Adipocyte (in vitro differentiated cells): ENCODE results near the gene SLC5A4.

Experiments used
- DNase-seq: peaks from one replicate; pipeline ENCODE4 v3.0.0-alpha.2; 2015; ENCODE audit warnings: low read depth
- H3K27me3 ChIP-seq: replicated peaks from 2 replicates; pipeline ENCODE4 v1.7.0; 2013; ENCODE audit warnings: mild to moderate bottlenecking, low read length, moderate library complexity; ENCODE audit not compliant: control insufficient read depth, insufficient read depth
- H3K36me3 ChIP-seq: 2 replicates; pipeline ENCODE4 v1.7.0; 2013; ENCODE audit warnings: low read length, mild to moderate bottlenecking, moderate library complexity; ENCODE audit not compliant: control insufficient read depth, insufficient read depth, severe bottlenecking
- H3K4me1 ChIP-seq: 2 replicates; pipeline ENCODE4 v1.7.0; 2013; ENCODE audit warnings: mild to moderate bottlenecking, low read length, moderate library complexity; ENCODE audit not compliant: control insufficient read depth, insufficient read depth
- H3K4me3 ChIP-seq: 2 replicates; pipeline ENCODE4 v1.7.0; 2013; ENCODE audit warnings: mild to moderate bottlenecking, low read length, moderate library complexity
- H3K9ac ChIP-seq: 2 replicates; pipeline ENCODE4 v1.7.0; 2013; ENCODE audit warnings: mild to moderate bottlenecking, low read length, moderate library complexity
- H3K9me3 ChIP-seq: 2 replicates; pipeline ENCODE4 v1.7.0; 2013; ENCODE audit warnings: mild to moderate bottlenecking, low read length, moderate library complexity; ENCODE audit not compliant: control insufficient read depth

SLC5A4 gene

DNA sequence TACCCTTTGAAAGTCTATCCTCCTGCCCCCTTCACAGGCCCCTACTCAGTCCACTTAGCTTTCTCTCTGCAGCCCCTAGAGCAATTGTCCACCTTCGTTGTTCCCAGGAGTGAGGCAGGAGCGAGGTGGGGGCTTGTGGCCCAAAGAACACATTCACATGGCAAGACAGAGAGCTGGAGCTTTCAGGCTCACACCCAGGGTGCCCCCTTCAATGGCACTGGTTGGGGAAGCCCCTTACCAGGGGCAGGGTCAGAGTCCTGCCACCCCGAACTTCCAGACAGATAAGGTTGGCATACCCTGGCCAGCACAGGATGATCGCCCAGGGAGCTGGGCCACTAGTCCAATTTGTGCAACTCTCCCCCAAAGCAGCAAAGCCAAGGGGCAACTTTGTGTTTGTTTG lies 6.2 kb upstream of the SLC5A4 start:
- Histone ChIP-seq H3K9me3 (no peaks in the 10 kb centered on the region), H3K27me3 (peaks cover 21% of the 10 kb centered on the region), H3K4me1 (no peaks in the 10 kb centered on the region), H3K9ac (no peak overlapping the region), H3K4me3 (no peak overlapping the region), H3K36me3 (no peaks in the 10 kb centered on the region)
- DNase-seq, result no peak

DNA sequence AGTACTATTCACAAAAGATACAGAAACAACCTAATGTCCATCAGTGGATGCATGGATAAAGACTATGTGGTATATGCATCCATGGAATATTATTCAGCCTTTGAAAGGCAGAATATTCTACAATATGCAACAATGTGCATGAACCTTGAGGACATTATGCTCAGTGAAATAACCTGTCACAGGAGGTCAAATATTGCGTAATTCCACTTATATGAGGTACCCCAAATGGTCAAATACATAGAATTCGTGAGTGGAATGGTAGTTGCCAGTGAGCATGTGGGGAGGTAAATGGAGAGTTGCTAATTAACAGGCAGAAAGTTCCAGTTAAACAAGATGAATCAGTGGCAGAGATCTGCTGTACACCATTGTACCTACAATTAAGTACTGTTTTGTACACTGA lies 3.6 kb upstream of the SLC5A4 start:
- no peaks in the 10 kb centered on the region for H3K36me3 ChIP-seq
- DNase-seq, result no peak
- peaks cover 24% of the 10 kb centered on the region for H3K27me3 ChIP-seq
- no peak overlapping the region for H3K9ac ChIP-seq
- no peaks in the 10 kb centered on the region for H3K4me1 ChIP-seq
- H3K4me3 ChIP-seq, result no peak overlapping the region
- H3K9me3 ChIP-seq, result no peaks in the 10 kb centered on the region

DNA sequence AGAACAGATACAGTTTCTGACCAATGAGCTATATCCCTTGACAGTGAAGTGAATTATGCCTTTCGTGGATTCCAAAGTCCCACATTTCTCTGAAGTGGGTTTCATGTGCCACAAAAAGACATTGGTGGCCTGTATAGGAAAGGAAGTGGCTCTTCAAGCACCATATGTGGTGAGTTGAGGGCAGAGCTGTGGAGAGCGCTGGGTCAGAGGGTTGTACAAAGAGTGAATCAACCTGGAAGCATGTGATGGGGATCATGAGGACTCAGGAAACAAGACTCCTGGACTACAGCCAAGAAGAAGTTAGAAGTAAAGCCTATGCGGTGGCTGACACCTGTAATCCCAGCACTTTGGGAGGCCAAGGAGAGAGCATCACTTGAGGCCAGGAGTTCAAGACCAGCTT lies 579 bp upstream of the SLC5A4 start:
- no peak for DNase-seq
- H3K4me1 ChIP-seq, result no peaks in the 10 kb centered on the region

GRCh38 chr22:32249231-32249630 lies 5.9 kb downstream of the SLC5A4 start:
- no peak for DNase-seq
- H3K27me3 ChIP-seq, result peaks cover 27% of the 10 kb centered on the region
- no peaks in the 10 kb centered on the region for H3K9me3 ChIP-seq
- no peaks in the 10 kb centered on the region for H3K4me1 ChIP-seq
- H3K4me3 ChIP-seq, result no peak overlapping the region
- H3K9ac ChIP-seq, result no peak overlapping the region
- no peaks in the 10 kb centered on the region for H3K36me3 ChIP-seq

More for the DNA sequence above, 579 bp upstream of the SLC5A4 start:
- Histone ChIP-seq H3K27me3 (peaks cover 23% of the 10 kb centered on the region), H3K4me3 (no peak overlapping the region), H3K9ac (no peak overlapping the region), H3K36me3 (no peaks in the 10 kb centered on the region), H3K9me3 (no peaks in the 10 kb centered on the region)

- Histone ChIP-seq H3K27me3 (peaks cover 31% of the 10 kb centered on the region), H3K9ac (no peak overlapping the region), H3K9me3 (no peaks in the 10 kb centered on the region), H3K4me1 (no peaks in the 10 kb centered on the region), H3K4me3 (no peak overlapping the region), H3K36me3 (no peaks in the 10 kb centered on the region)
- no peak for DNase-seq
These were observed 6.9 kb downstream of the SLC5A4 start for GRCh38 chr22:32248276-32248675.

DNA sequence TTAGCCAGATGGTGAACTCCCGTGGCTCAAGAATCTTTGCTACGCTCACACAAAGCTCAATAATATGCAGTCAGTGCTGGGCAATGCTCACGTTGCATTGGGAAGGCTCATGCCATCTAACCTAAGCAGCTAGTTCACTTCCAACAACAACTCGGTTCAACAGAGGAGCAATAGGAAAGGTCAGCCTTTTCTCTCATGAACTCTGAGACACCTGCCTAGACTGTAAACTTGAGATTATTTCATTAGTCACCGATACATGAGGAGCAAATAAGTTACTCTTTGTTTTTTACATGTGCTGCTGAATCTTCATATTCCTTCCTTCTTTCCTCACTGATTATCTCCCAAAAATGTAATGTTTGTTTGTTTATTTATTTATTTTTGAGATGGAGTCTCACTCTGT lies 9.0 kb downstream of the SLC5A4 start:
- no peaks in the 10 kb centered on the region for H3K4me1 ChIP-seq
- H3K9me3 ChIP-seq, result no peaks in the 10 kb centered on the region
- DNase-seq, result no peak
- peaks cover 28% of the 10 kb centered on the region for H3K27me3 ChIP-seq
- H3K36me3 ChIP-seq, result no peaks in the 10 kb centered on the region
- H3K9ac ChIP-seq, result no peak overlapping the region
- no peak overlapping the region for H3K4me3 ChIP-seq

DNA sequence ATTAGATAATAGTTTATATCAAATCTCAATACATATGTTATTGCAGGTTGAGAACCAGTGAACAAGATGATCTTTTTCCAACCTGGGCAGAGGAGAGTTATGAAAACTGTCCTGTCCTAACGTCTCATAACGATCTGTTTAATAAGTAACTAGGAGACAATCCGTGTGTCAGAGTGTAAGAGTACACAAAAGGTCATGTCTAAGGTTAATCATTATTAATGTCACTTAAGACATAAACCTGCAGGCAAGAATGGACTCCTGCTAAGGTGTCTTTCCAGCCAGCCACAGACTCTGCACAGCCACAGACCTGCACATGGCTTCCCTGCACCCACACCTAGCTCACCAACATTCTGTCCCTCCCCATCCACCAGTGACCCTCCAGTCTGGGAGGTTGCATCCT lies 10.1 kb downstream of the SLC5A4 start:
- no peaks in the 10 kb centered on the region for H3K9me3 ChIP-seq
- H3K4me3 ChIP-seq, result no peak overlapping the region
- H3K36me3 ChIP-seq, result no peaks in the 10 kb centered on the region
- peaks cover 29% of the 10 kb centered on the region for H3K27me3 ChIP-seq
- no peak for DNase-seq
- no peaks in the 10 kb centered on the region for H3K4me1 ChIP-seq
- H3K9ac ChIP-seq, result no peak overlapping the region

DNA sequence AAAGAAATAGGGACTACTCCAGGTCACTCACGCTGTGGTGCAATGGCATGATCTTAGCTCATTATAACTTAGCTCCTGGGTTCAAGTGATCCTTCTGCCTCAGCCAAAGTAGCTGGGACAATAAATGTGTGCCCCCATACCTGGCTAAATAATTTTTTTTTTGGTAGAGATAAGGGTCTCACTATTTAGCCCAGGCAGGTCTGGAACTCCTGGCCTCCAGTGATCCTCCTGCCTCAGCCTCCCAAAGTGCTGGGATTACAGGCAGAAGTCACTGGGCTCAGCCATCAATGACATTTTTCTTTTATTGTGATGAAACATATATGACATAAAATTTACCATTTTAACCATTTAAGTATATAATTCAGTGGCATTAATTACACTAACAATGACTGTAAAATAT lies 10.6 kb downstream of the SLC5A4 start:
- H3K36me3 ChIP-seq, result no peaks in the 10 kb centered on the region
- peaks cover 29% of the 10 kb centered on the region for H3K27me3 ChIP-seq
- H3K9me3 ChIP-seq, result no peaks in the 10 kb centered on the region
- no peak overlapping the region for H3K9ac ChIP-seq
- H3K4me3 ChIP-seq, result no peak overlapping the region
- no peak for DNase-seq
- H3K4me1 ChIP-seq, result no peaks in the 10 kb centered on the region

GRCh38 chr22:32240461-32240860 lies 14.7 kb downstream of the SLC5A4 start:
- Histone ChIP-seq H3K9ac (no peak overlapping the region), H3K27me3 (peaks cover 20% of the 10 kb centered on the region), H3K36me3 (no peaks in the 10 kb centered on the region), H3K4me3 (no peak overlapping the region), H3K9me3 (no peaks in the 10 kb centered on the region), H3K4me1 (no peaks in the 10 kb centered on the region)
- DNase-seq, result no peak

- Histone ChIP-seq H3K9ac (no peak overlapping the region), H3K4me1 (no peaks in the 10 kb centered on the region), H3K36me3 (no peaks in the 10 kb centered on the region), H3K9me3 (no peaks in the 10 kb centered on the region), H3K27me3 (peaks cover 21% of the 10 kb centered on the region), H3K4me3 (no peak overlapping the region)
- no peak for DNase-seq
These were observed 17.2 kb downstream of the SLC5A4 start for GRCh38 chr22:32237906-32238305.

DNA sequence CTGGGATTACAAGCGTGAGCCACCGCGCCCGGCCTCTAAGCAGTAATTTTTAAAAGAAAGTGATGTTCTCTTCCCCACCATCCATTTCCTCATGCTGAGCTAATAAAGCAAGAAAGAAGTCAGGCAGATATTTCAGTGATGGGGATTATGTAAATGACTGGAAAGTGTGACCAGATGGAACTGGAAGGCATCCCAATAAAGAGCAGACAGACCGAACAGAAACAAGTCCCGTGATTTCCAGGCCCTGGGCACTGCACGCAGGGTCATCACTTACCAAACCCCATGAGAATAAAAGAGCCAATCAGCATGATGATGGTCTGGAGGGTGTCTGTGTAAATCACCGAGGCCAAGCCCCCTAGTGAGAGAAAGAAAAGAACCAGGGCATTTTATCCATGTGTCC lies 18.2 kb downstream of the SLC5A4 start:
- Histone ChIP-seq H3K4me3 (no peak overlapping the region), H3K9ac (no peak overlapping the region), H3K4me1 (no peaks in the 10 kb centered on the region), H3K27me3 (peaks cover 28% of the 10 kb centered on the region), H3K9me3 (no peaks in the 10 kb centered on the region), H3K36me3 (no peaks in the 10 kb centered on the region)
- DNase-seq, result no peak

DNA sequence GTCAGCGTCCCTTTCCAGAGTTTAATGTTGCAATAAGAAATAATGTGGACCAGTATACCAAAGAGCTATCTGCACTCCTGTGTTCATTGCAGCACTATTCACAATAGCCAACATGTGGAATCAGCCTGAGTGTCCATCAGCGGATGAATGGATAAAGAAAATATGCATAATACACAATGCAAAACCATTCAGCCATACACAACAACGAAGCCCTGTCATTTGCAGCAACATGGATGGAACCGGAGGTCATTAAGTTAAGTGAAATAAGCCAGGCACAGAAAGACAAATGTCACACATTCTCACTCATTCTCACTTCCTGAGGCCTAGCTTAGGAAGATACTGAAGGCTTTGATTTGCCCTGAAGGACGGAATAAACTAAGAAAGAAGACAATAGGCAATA lies 22.1 kb downstream of the SLC5A4 start:
- H3K27me3 ChIP-seq, result peaks cover 27% of the 10 kb centered on the region
- H3K9ac ChIP-seq, result no peak overlapping the region
- no peak overlapping the region for H3K4me3 ChIP-seq
- no peaks in the 10 kb centered on the region for H3K4me1 ChIP-seq
- H3K9me3 ChIP-seq, result no peaks in the 10 kb centered on the region
- H3K36me3 ChIP-seq, result no peaks in the 10 kb centered on the region
- DNase-seq, result no peak
